Activated CD4-positive, CD25-positive, alpha-beta regulatory T cell (primary cell): ENCODE measurements around the gene CSNK1G2.

Experiments used
- DNase-seq, 4 experiments: peaks; one replicate each; lab custom pipeline; 2025; lab: John Stamatoyannopoulos, UW

CSNK1G2 gene

GRCh38 chr19:1944088-1944915 lies 3.3 kb downstream of the CSNK1G2 start:
- DNase-seq: no peak

GRCh38 chr19:1944916-1945561 lies 4.1 kb downstream of the CSNK1G2 start:
- DNase-seq: no peak

- no peak for DNase-seq
Measured at GRCh38 chr19:1945899-1946298, 4.9 kb downstream of the CSNK1G2 start.

- no peak for DNase-seq
Measured at GRCh38 chr19:1947651-1948209, 6.8 kb downstream of the CSNK1G2 start.

- no peak for DNase-seq
Measured at GRCh38 chr19:1949304-1950101, 8.5 kb downstream of the CSNK1G2 start.

- no peak for DNase-seq
Measured at GRCh38 chr19:1950640-1951039, 9.7 kb downstream of the CSNK1G2 start.

- no peak for DNase-seq
Measured at GRCh38 chr19:1952635-1953034, 11.7 kb downstream of the CSNK1G2 start.

GRCh38 chr19:1953037-1953436 lies 12.1 kb downstream of the CSNK1G2 start:
- DNase-seq: no peak

- no peak for DNase-seq
Measured at GRCh38 chr19:1953441-1954094, 12.6 kb downstream of the CSNK1G2 start.

GRCh38 chr19:1954532-1954933 lies 13.6 kb downstream of the CSNK1G2 start:
- DNase-seq: no peak

- DNase-seq: no peak
Measured at GRCh38 chr19:1955171-1956121, 14.5 kb downstream of the CSNK1G2 start.

GRCh38 chr19:1956122-1956494 lies 15.1 kb downstream of the CSNK1G2 start:
- no peak for DNase-seq

GRCh38 chr19:1956868-1957492 lies 16.0 kb downstream of the CSNK1G2 start:
- DNase-seq: no peak

GRCh38 chr19:1957562-1958248 lies 16.7 kb downstream of the CSNK1G2 start:
- DNase-seq: no peak

- no peak for DNase-seq
Measured at GRCh38 chr19:1959928-1960589, 19.1 kb downstream of the CSNK1G2 start.

GRCh38 chr19:1961000-1961883 lies 20.3 kb downstream of the CSNK1G2 start:
- no peak for DNase-seq

GRCh38 chr19:1962674-1963073 lies 21.7 kb downstream of the CSNK1G2 start:
- no peak for DNase-seq

- DNase-seq: no peak
Measured at GRCh38 chr19:1967087-1967608, 26.2 kb downstream of the CSNK1G2 start.
